ENCODE measurements around the gene NCBP1.
A peak's percentile ranks its signal among the peaks of the same experiment; 100 is the strongest.

The NCBP1 gene

DNA sequence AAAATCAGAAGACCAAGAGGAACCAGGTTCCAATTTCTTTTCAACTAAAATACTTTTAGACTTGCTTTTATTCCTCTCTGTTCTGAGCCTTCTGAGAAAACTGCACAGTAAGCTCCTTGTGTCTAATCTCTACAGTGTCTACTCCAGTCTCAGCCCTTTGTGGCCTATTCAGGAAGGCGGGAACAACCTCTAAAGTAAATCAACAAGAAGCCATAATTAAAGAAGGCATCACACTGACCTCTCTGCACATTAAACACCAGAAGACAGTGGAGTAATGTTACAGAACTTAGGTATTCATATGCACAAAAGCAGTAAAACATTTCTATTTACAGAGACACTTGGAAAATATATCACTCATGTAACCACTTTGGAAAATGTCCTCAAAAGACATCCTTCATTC is 48.6 kb downstream of the NCBP1 start:
- no peak overlapping the region for H2BK120ac ChIP-seq (ENCODE audit: low read depth, low read length)
- no peaks in the 10 kb centered on the region for H3K4me1 ChIP-seq (ENCODE audit: control insufficient read depth, insufficient read depth, low read depth, low read length)
- DNase-seq: no peak
- no peak overlapping the region for H4K91ac ChIP-seq (ENCODE audit: low read length)
- H3K9ac ChIP-seq (ENCODE audit: low read length): no peak overlapping the region
- no peak overlapping the region for H3K4ac ChIP-seq (ENCODE audit: low read depth in 1 of 2, low read length in 2 of 2)
- H2AFZ ChIP-seq (ENCODE audit: low read depth, low read length): no peak overlapping the region
- no CpG with 5 or more reads among the region's 1 CpG for WGBS
- H3K23ac ChIP-seq (ENCODE audit: low read length in 2 of 2): no peak overlapping the region
- no peak overlapping the region for H3K4me3 ChIP-seq (ENCODE audit: insufficient read depth in 1 of 2, low read depth in 1 of 2, low read length in 2 of 2)
- H3K14ac ChIP-seq (ENCODE audit: low read length in 2 of 2): no peak overlapping the region
- no peak overlapping the region for H3K18ac ChIP-seq (ENCODE audit: low read depth in 1 of 2, low read length in 2 of 2)
- no peak overlapping the region for H2BK5ac ChIP-seq (ENCODE audit: low read depth, low read length, poor library complexity, severe bottlenecking)
- no peak overlapping the region for H3K4me2 ChIP-seq (ENCODE audit: low read length, poor library complexity, severe bottlenecking)
- no peak overlapping the region for H2BK15ac ChIP-seq (ENCODE audit: low read depth, poor library complexity, severe bottlenecking)
- H3K79me1 ChIP-seq (replicated peaks; ENCODE audit: low read length, poor library complexity, severe bottlenecking): peaks cover 15% of the 10 kb centered on the region
- H2BK12ac ChIP-seq (ENCODE audit: low read length in 2 of 2): no peak overlapping the region
- H2AK5ac ChIP-seq (ENCODE audit: low read length, severe bottlenecking): no peak overlapping the region
- no peak overlapping the region for H3K27ac ChIP-seq (ENCODE audit: low read length, poor library complexity, severe bottlenecking)
- H4K8ac ChIP-seq (ENCODE audit: low read length): no peak overlapping the region
- H3K36me3 ChIP-seq (ENCODE audit: control insufficient read depth in 1 of 2, insufficient read depth in 2 of 2, low read depth in 1 of 2, low read length in 2 of 2): peaks cover 16 to 93% of the 10 kb centered on the region in 2 experiments
- H3K9me3 ChIP-seq (ENCODE audit: control insufficient read depth, low read length): no peaks in the 10 kb centered on the region
- H3K27me3 ChIP-seq (ENCODE audit: control insufficient read depth in 1 of 2, insufficient read depth in 1 of 2, low read length in 2 of 2): no peaks in the 10 kb centered on the region

DNA sequence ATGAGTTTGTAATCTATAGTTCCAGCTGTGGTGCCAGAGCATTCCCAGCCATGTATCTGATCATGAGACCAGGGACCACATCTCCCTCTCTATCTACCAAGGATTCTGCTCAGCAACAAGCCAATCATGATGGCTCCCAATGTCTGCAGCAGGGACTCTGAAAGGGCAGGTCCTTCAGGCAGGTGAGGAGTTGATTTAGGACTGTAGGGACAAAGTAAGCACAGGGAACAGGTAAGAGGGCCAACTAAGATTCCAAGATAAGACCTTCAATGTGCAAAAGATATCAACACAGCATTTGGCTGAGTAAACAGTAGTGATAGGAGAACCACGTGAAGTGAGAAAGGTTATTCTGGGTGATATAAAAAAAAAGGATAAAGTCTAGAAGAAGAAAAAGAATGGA is 55.0 kb downstream of the NCBP1 start:
- Histone ChIP-seq H3K9me3 (ENCODE audit: control insufficient read depth, low read length) (no peaks in the 10 kb centered on the region), H3K9ac (ENCODE audit: low read length) (no peak overlapping the region), H3K79me1 (replicated peaks; ENCODE audit: low read length, poor library complexity, severe bottlenecking) (peaks cover 28% of the 10 kb centered on the region), H3K4me2 (ENCODE audit: low read length, poor library complexity, severe bottlenecking) (no peak overlapping the region), H3K27me3 (ENCODE audit: control insufficient read depth in 1 of 2, insufficient read depth in 1 of 2, low read length in 2 of 2) (no peaks in the 10 kb centered on the region), H3K4me3 (ENCODE audit: insufficient read depth in 1 of 2, low read depth in 1 of 2, low read length in 2 of 2) (no peak overlapping the region), H2BK5ac (ENCODE audit: low read depth, low read length, poor library complexity, severe bottlenecking) (no peak overlapping the region), H3K14ac (ENCODE audit: low read length in 2 of 2) (no peak overlapping the region), H3K4ac (ENCODE audit: low read depth in 1 of 2, low read length in 2 of 2) (no peak overlapping the region), H2BK15ac (ENCODE audit: low read depth, poor library complexity, severe bottlenecking) (no peak overlapping the region), H3K18ac (ENCODE audit: low read depth in 1 of 2, low read length in 2 of 2) (no peak overlapping the region), H3K27ac (ENCODE audit: low read length, poor library complexity, severe bottlenecking) (no peak overlapping the region), H4K91ac (ENCODE audit: low read length) (no peak overlapping the region), H4K8ac (ENCODE audit: low read length) (no peak overlapping the region), H2AK5ac (ENCODE audit: low read length, severe bottlenecking) (peak overlapping the region; percentile 90), H3K4me1 (ENCODE audit: control insufficient read depth, insufficient read depth, low read depth, low read length) (peaks cover 2% of the 10 kb centered on the region), H3K36me3 (ENCODE audit: control insufficient read depth in 1 of 2, insufficient read depth in 2 of 2, low read depth in 1 of 2, low read length in 2 of 2) (peaks cover 25 to 83% of the 10 kb centered on the region in 2 experiments), H2BK12ac (ENCODE audit: low read length in 2 of 2) (no peak overlapping the region), H2AFZ (ENCODE audit: low read depth, low read length) (no peak overlapping the region), H3K23ac (ENCODE audit: low read length in 2 of 2) (no peak overlapping the region), H2BK120ac (ENCODE audit: low read depth, low read length) (no peak overlapping the region)
- 86% methylated on average over 1 of the region's 1 CpG for WGBS
- no peak for DNase-seq

DNA sequence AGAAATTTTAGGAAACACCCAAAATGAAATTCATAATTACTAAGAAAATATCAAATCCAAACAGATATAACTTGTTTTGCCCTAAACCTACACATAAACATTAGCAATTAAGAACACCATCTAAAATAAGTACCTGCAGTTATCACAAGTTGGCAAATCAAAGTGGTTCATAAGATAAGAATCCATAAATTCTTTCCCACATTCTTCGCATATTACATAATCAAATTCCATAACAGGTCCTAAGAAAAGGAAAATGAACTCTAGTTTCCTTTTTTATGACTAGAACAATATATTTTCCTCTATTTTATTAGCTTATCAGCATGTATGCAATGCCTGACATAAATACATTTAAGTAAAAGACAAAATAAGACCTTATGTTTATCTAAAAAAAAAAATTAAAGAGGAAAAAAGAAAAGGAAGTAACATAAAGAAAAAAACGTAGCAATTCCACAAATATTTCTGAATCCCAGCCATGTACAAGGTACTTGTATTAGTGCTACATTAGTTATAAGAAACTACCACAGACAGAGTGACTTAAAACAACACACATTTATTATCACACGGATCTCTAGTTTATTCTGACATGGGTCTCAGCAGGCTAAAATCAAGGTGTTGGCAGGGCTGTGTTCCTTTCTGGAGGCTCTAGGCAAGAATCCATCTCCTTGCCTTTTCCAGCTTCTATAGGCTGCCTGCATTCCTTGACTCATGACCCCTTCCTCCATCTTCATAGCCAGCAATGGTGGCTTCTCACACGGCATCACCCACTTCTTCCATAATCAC is 56.0 kb downstream of the NCBP1 start:
- H3K27ac ChIP-seq (ENCODE audit: low read length, poor library complexity, severe bottlenecking): peak overlapping the region; percentile 61
- H2BK120ac ChIP-seq (ENCODE audit: low read depth, low read length): no peak overlapping the region
- H3K4me3 ChIP-seq (ENCODE audit: insufficient read depth in 1 of 2, low read depth in 1 of 2, low read length in 2 of 2): no peak overlapping the region
- no peaks in the 10 kb centered on the region for H3K27me3 ChIP-seq (ENCODE audit: control insufficient read depth in 1 of 2, insufficient read depth in 1 of 2, low read length in 2 of 2)
- no peak overlapping the region for H4K8ac ChIP-seq (ENCODE audit: low read length)
- no peak for DNase-seq
- H3K4me1 ChIP-seq (ENCODE audit: control insufficient read depth, insufficient read depth, low read depth, low read length): peaks cover 4% of the 10 kb centered on the region
- no peak overlapping the region for H3K18ac ChIP-seq (ENCODE audit: low read depth in 1 of 2, low read length in 2 of 2)
- peaks cover 21 to 74% of the 10 kb centered on the region in 2 experiments for H3K36me3 ChIP-seq (ENCODE audit: control insufficient read depth in 1 of 2, insufficient read depth in 2 of 2, low read depth in 1 of 2, low read length in 2 of 2)
- peaks cover 25% of the 10 kb centered on the region for H3K79me1 ChIP-seq (replicated peaks; ENCODE audit: low read length, poor library complexity, severe bottlenecking)
- H2AFZ ChIP-seq (ENCODE audit: low read depth, low read length): no peak overlapping the region
- no peak overlapping the region for H3K23ac ChIP-seq (ENCODE audit: low read length in 2 of 2)
- H4K91ac ChIP-seq (ENCODE audit: low read length): no peak overlapping the region
- H3K14ac ChIP-seq (ENCODE audit: low read length in 2 of 2): no peak overlapping the region
- H3K9me3 ChIP-seq (ENCODE audit: control insufficient read depth, low read length): no peaks in the 10 kb centered on the region
- 69% methylated on average over 3 of the region's 4 CpGs for WGBS
- H2BK15ac ChIP-seq (ENCODE audit: low read depth, poor library complexity, severe bottlenecking): no peak overlapping the region
- H2BK5ac ChIP-seq (ENCODE audit: low read depth, low read length, poor library complexity, severe bottlenecking): no peak overlapping the region
- H3K4ac ChIP-seq (ENCODE audit: low read depth in 1 of 2, low read length in 2 of 2): no peak overlapping the region
- no peak overlapping the region for H2AK5ac ChIP-seq (ENCODE audit: low read length, severe bottlenecking)
- no peak overlapping the region for H2BK12ac ChIP-seq (ENCODE audit: low read length in 2 of 2)
- no peak overlapping the region for H3K4me2 ChIP-seq (ENCODE audit: low read length, poor library complexity, severe bottlenecking)
- no peak overlapping the region for H3K9ac ChIP-seq (ENCODE audit: low read length)

DNA sequence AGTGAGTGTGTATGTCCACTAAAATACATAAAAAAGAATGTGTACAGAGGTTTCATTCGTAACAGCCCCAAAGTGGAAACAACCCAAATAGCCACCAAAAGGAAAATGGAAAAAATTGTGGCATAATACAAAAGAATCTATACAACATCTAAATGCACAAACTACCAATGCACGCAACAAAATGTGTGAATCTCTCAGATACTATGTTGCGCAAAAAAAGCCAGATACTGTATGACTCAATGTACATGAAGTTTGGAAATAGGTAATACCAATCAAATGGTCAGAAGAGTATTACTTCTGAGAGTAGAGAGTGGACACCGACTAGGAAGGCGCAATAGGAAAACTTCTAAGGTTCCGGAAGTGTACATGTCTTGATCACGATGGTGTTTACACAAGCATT is 61.1 kb downstream of the NCBP1 start:
- H2AK5ac ChIP-seq (ENCODE audit: low read length, severe bottlenecking): no peak overlapping the region
- no peak overlapping the region for H3K4me2 ChIP-seq (ENCODE audit: low read length, poor library complexity, severe bottlenecking)
- H3K9me3 ChIP-seq (ENCODE audit: control insufficient read depth, low read length): no peaks in the 10 kb centered on the region
- H4K91ac ChIP-seq (ENCODE audit: low read length): no peak overlapping the region
- H3K18ac ChIP-seq (ENCODE audit: low read depth in 1 of 2, low read length in 2 of 2): no peak overlapping the region
- H3K27ac ChIP-seq (ENCODE audit: low read length, poor library complexity, severe bottlenecking): no peak overlapping the region
- no peak overlapping the region for H2AFZ ChIP-seq (ENCODE audit: low read depth, low read length)
- no peak overlapping the region for H2BK5ac ChIP-seq (ENCODE audit: low read depth, low read length, poor library complexity, severe bottlenecking)
- no peak overlapping the region for H3K14ac ChIP-seq (ENCODE audit: low read length in 2 of 2)
- WGBS: 100% methylated on average over 3 of the region's 7 CpGs
- no peak overlapping the region for H3K9ac ChIP-seq (ENCODE audit: low read length)
- H3K4ac ChIP-seq (ENCODE audit: low read depth in 1 of 2, low read length in 2 of 2): no peak overlapping the region
- peaks cover 17% of the 10 kb centered on the region for H3K79me1 ChIP-seq (replicated peaks; ENCODE audit: low read length, poor library complexity, severe bottlenecking)
- H2BK15ac ChIP-seq (ENCODE audit: low read depth, poor library complexity, severe bottlenecking): no peak overlapping the region
- H3K4me1 ChIP-seq (ENCODE audit: control insufficient read depth, insufficient read depth, low read depth, low read length): peaks cover 7% of the 10 kb centered on the region
- peak overlapping the region in 1 of 2 experiments; percentile 90 for H3K4me3 ChIP-seq (ENCODE audit: insufficient read depth in 1 of 2, low read depth in 1 of 2, low read length in 2 of 2)
- H3K23ac ChIP-seq (ENCODE audit: low read length in 2 of 2): no peak overlapping the region
- H2BK120ac ChIP-seq (ENCODE audit: low read depth, low read length): no peak overlapping the region
- peaks cover 11 to 29% of the 10 kb centered on the region in 2 experiments for H3K36me3 ChIP-seq (ENCODE audit: control insufficient read depth in 1 of 2, insufficient read depth in 2 of 2, low read depth in 1 of 2, low read length in 2 of 2)
- H3K27me3 ChIP-seq (ENCODE audit: control insufficient read depth in 1 of 2, insufficient read depth in 1 of 2, low read length in 2 of 2): no peaks in the 10 kb centered on the region
- H2BK12ac ChIP-seq (ENCODE audit: low read length in 2 of 2): no peak overlapping the region
- no peak overlapping the region for H4K8ac ChIP-seq (ENCODE audit: low read length)
- no peak for DNase-seq

All from mesenchymal stem cell (in vitro differentiated cells and primary cell).